ENCODE measurements around the gene AURKAIP1.

- TF ChIP-seq POLR2A (IDR thresholded peaks at IDR 0.05) (no peak), CTCF (IDR thresholded peaks at IDR 0.05) (no peak)
Observed at GRCh38 chr1:1403653-1404052, 28.6 kb upstream of the AURKAIP1 start.

Measured in suprapubic skin (tissue), 3 donors.